Small intestine (tissue), 7 donors: ENCODE data around the gene QKI. TPM values are rescaled to one million over a fixed set of nuclear protein-coding genes. Genes with fewer than 3 reads are reported as not detected.
A peak's percentile ranks its signal among the peaks of the same experiment; 100 is the strongest.

Experiments used
- DNase-seq, 2 donors: peaks; one replicate each; pipeline versions ENCODE4 v3.0.0 to v3.0.0-alpha.2; 2013
- FAIRE-seq: peaks from 2 replicates; lab custom pipeline; 2012; peaks lifted over from hg19 to GRCh38; lab: Jason Lieb, UNC
- H3K27ac ChIP-seq, 3 donors: one replicate each; pipeline ENCODE4 v1.5.1; 2013; ENCODE audit warnings: low read length in 2 of 3, mild to moderate bottlenecking in 2 of 3, control low read depth in 1 of 3, inconsistent platforms in 1 of 3, low read depth in 1 of 3, moderate library complexity in 1 of 3
- H3K27me3 ChIP-seq, 3 donors: one replicate each; pipeline ENCODE4 v1.6.1; 2013; ENCODE audit warnings: low read length in 3 of 3, inconsistent platforms in 1 of 3; ENCODE audit not compliant: control insufficient read depth in 3 of 3, insufficient read depth in 3 of 3
- H3K36me3 ChIP-seq, 3 donors: one replicate each; pipeline ENCODE4 v1.6.1; 2013; ENCODE audit warnings: low read length in 3 of 3, inconsistent platforms in 1 of 3, low read depth in 1 of 3, mild to moderate bottlenecking in 1 of 3, moderate library complexity in 1 of 3; ENCODE audit not compliant: control insufficient read depth in 3 of 3, insufficient read depth in 2 of 3
- H3K4me1 ChIP-seq, 3 donors: one replicate each; pipeline ENCODE4 v1.6.1; 2013; ENCODE audit warnings: low read length in 2 of 3, inconsistent platforms in 1 of 3, low read depth in 1 of 3, mild to moderate bottlenecking in 1 of 3, moderate library complexity in 1 of 3; ENCODE audit not compliant: control insufficient read depth in 3 of 3, insufficient read depth in 2 of 3
- H3K4me3 ChIP-seq, 3 donors: one replicate each; pipeline ENCODE4 v1.5.1; 2013; ENCODE audit warnings: low read length in 3 of 3, control low read depth in 1 of 3, inconsistent platforms in 1 of 3, low read depth in 1 of 3, mild to moderate bottlenecking in 1 of 3, moderate library complexity in 1 of 3
- H3K9me3 ChIP-seq, 2 donors: one replicate each; pipeline ENCODE4 v1.6.1; 2013; ENCODE audit warnings: low read depth in 1 of 2, low read length in 1 of 2; ENCODE audit not compliant: control insufficient read depth in 2 of 2, insufficient read depth in 1 of 2
- WGBS, 3 donors: extraction: QIAGEN DNeasy Blood & Tissue Kit; methylation state at CpG; one replicate each; pipeline ENCODE4 v1.1.7; 2013; 5-methylcytosine and 5-hydroxymethylcytosine counted together
- polyA plus RNA-seq, 4 donors: library from polyadenylated mRNA; stranded (reverse) in 3 of 4; unstranded in 1 of 4; fragments of 200-250 nt in 3 of 4; fragments of 120-200 nt in 1 of 4; gene quantifications; one replicate each; pipeline versions ENCODE4 v1.2.1 to v1.2.3, GENCODE V29; 2013
- donor health status: healthy with polysubstance abuse.
- donor health status: control.
- donor health status: control.
- donor health status: Bipolar disorder and iron deficiency.
- donor health status: healthy.

QKI gene
- polyA plus RNA-seq, 4 donors = 2.5 to 18.9 (median 13.7) TPM

- H3K4me1 ChIP-seq = no peaks in the 10 kb centered on the region
- no peaks in the 10 kb centered on the region for H3K27me3 ChIP-seq
- no peak overlapping the region for H3K4me3 ChIP-seq
- DNase-seq (no peak), FAIRE-seq (no peak)
- WGBS, 3 donors = 72 to 80% (median 77%) methylated on average over 4 of the region's 4 CpGs
- no peak overlapping the region for H3K27ac ChIP-seq
- H3K9me3 ChIP-seq = peaks cover 0 to 2% of the 10 kb centered on the region in 2 donors
- no peaks in the 10 kb centered on the region for H3K36me3 ChIP-seq
Measured at GRCh38 chr6:163605385-163606097, 191.0 kb downstream of the QKI start.

- Histone ChIP-seq H3K27me3 (no peaks in the 10 kb centered on the region), H3K4me1 (no peaks in the 10 kb centered on the region), H3K4me3 (no peak overlapping the region), H3K9me3 (peaks cover 0 to 2% of the 10 kb centered on the region in 2 donors), H3K36me3 (no peaks in the 10 kb centered on the region), H3K27ac (no peak overlapping the region)
- DNase-seq (no peak), FAIRE-seq (no peak)
- 86 to 91% (median 90%) methylated on average over 10 of the region's 10 CpGs for WGBS, 3 donors
Measured at GRCh38 chr6:163607792-163608191, 193.3 kb downstream of the QKI start.

GRCh38 chr6:163608204-163608644 lies 193.7 kb downstream of the QKI start:
- Histone ChIP-seq H3K9me3 (peaks cover 0 to 2% of the 10 kb centered on the region in 2 donors), H3K36me3 (no peaks in the 10 kb centered on the region), H3K27me3 (no peaks in the 10 kb centered on the region), H3K4me1 (no peaks in the 10 kb centered on the region), H3K4me3 (no peak overlapping the region), H3K27ac (no peak overlapping the region)
- FAIRE-seq (no peak), DNase-seq (peak in 1 of 2 donors; percentile 6)
- 57 to 82% (median 78%) methylated on average over 17 of the region's 17 CpGs for WGBS, 3 donors

GRCh38 chr6:163612200-163612599 lies 197.7 kb downstream of the QKI start:
- 61 to 76% (median 65%) methylated on average over 8 of the region's 8 CpGs for WGBS, 3 donors
- DNase-seq (no peak), FAIRE-seq (no peak)
- no peak overlapping the region for H3K4me3 ChIP-seq
- no peaks in the 10 kb centered on the region for H3K4me1 ChIP-seq
- no peaks in the 10 kb centered on the region for H3K36me3 ChIP-seq
- no peaks in the 10 kb centered on the region for H3K9me3 ChIP-seq
- no peaks in the 10 kb centered on the region for H3K27me3 ChIP-seq
- no peak overlapping the region for H3K27ac ChIP-seq

GRCh38 chr6:163613025-163613424 lies 198.5 kb downstream of the QKI start:
- H3K4me1 ChIP-seq = no peaks in the 10 kb centered on the region
- 69 to 75% (median 74%) methylated on average over 8 of the region's 8 CpGs for WGBS, 3 donors
- no peak overlapping the region for H3K4me3 ChIP-seq
- FAIRE-seq (no peak), DNase-seq (no peak)
- H3K27me3 ChIP-seq = no peaks in the 10 kb centered on the region
- H3K36me3 ChIP-seq = no peaks in the 10 kb centered on the region
- H3K27ac ChIP-seq = no peak overlapping the region
- H3K9me3 ChIP-seq = no peaks in the 10 kb centered on the region

- Histone ChIP-seq H3K36me3 (no peaks in the 10 kb centered on the region), H3K4me3 (no peak overlapping the region), H3K27ac (no peak overlapping the region), H3K4me1 (no peaks in the 10 kb centered on the region), H3K9me3 (no peaks in the 10 kb centered on the region), H3K27me3 (no peaks in the 10 kb centered on the region)
- DNase-seq = no peak
- 90 to 93% (median 93%) methylated on average over 3 of the region's 3 CpGs for WGBS, 3 donors
- no peak for FAIRE-seq
Measured at GRCh38 chr6:163613668-163614067, 199.2 kb downstream of the QKI start.

GRCh38 chr6:163616452-163616851 lies 201.9 kb downstream of the QKI start:
- no peaks in the 10 kb centered on the region for H3K4me1 ChIP-seq
- FAIRE-seq = no peak
- H3K36me3 ChIP-seq = no peaks in the 10 kb centered on the region
- H3K27ac ChIP-seq = no peak overlapping the region
- H3K4me3 ChIP-seq = no peak overlapping the region
- no peak for DNase-seq
- no peaks in the 10 kb centered on the region for H3K27me3 ChIP-seq
- 73 to 88% (median 84%) methylated on average over 4 of the region's 4 CpGs for WGBS, 3 donors
- peaks cover 0 to 5% of the 10 kb centered on the region in 2 donors for H3K9me3 ChIP-seq

GRCh38 chr6:163617549-163617948 lies 203.0 kb downstream of the QKI start:
- Histone ChIP-seq H3K36me3 (no peaks in the 10 kb centered on the region), H3K27me3 (no peaks in the 10 kb centered on the region), H3K27ac (no peak overlapping the region), H3K4me3 (no peak overlapping the region), H3K9me3 (peaks cover 0 to 5% of the 10 kb centered on the region in 2 donors), H3K4me1 (no peaks in the 10 kb centered on the region)
- DNase-seq (no peak), FAIRE-seq (no peak)
- 75 to 88% (median 83%) methylated on average over 6 of the region's 6 CpGs for WGBS, 3 donors

GRCh38 chr6:163620101-163620500 lies 205.6 kb downstream of the QKI start:
- Histone ChIP-seq H3K36me3 (no peaks in the 10 kb centered on the region), H3K4me1 (no peaks in the 10 kb centered on the region), H3K9me3 (peaks cover 0 to 5% of the 10 kb centered on the region in 2 donors), H3K27me3 (no peaks in the 10 kb centered on the region), H3K27ac (no peak overlapping the region), H3K4me3 (no peak overlapping the region)
- DNase-seq (no peak), FAIRE-seq (no peak)
- 63 to 67% (median 65%) methylated on average over 5 of the region's 5 CpGs for WGBS, 3 donors
